GM21576 (cell line): ENCODE results near the gene INSRR.

Experiments used
- ATAC-seq: cut with Tn5 transposase; IDR thresholded peaks from one replicate; pipeline ENCODE4 v1.9.1; 2021; ENCODE audit warnings: mild to moderate bottlenecking, moderate library complexity; ENCODE audit not compliant: unreplicated experiment

INSRR gene

GRCh38 chr1:156858959-156859522 lies at the start of gene INSRR:
INSRR (minus strand) TSS chr1:156859117; CDS start chr1:156858621, 496 bp downstream.
- ATAC-seq, result no peak

- no peak for ATAC-seq
Observed at GRCh38 chr1:156908541-156908940, 49.6 kb upstream of the INSRR start.

GRCh38 chr1:156906206-156906906 lies 47.4 kb upstream of the INSRR start:
- no peak for ATAC-seq

- no peak for ATAC-seq
Observed at GRCh38 chr1:156905651-156906050, 46.7 kb upstream of the INSRR start.

GRCh38 chr1:156905176-156905575 lies 46.3 kb upstream of the INSRR start:
- no peak for ATAC-seq

GRCh38 chr1:156904187-156904959 lies 45.5 kb upstream of the INSRR start:
- ATAC-seq, result no peak

- no peak for ATAC-seq
Observed at GRCh38 chr1:156903328-156904091, 44.6 kb upstream of the INSRR start.

- ATAC-seq, result no peak
Observed at GRCh38 chr1:156901966-156902915, 43.3 kb upstream of the INSRR start.

- ATAC-seq, result no peak
Observed at GRCh38 chr1:156901590-156901900, 42.6 kb upstream of the INSRR start.

GRCh38 chr1:156900896-156901589 lies 42.1 kb upstream of the INSRR start:
- ATAC-seq, result no peak

- ATAC-seq, result no peak
Observed at GRCh38 chr1:156899956-156900718, 41.2 kb upstream of the INSRR start.

- ATAC-seq, result no peak
Observed at GRCh38 chr1:156898971-156899664, 40.2 kb upstream of the INSRR start.

- ATAC-seq, result no peak
Observed at GRCh38 chr1:156898161-156898566, 39.2 kb upstream of the INSRR start.

- no peak for ATAC-seq
Observed at GRCh38 chr1:156897078-156897825, 38.3 kb upstream of the INSRR start.

- no peak for ATAC-seq
Observed at GRCh38 chr1:156896490-156897033, 37.6 kb upstream of the INSRR start.

- ATAC-seq, result no peak
Observed at GRCh38 chr1:156895927-156896326, 37.0 kb upstream of the INSRR start.

- ATAC-seq, result no peak
Observed at GRCh38 chr1:156895455-156895812, 36.5 kb upstream of the INSRR start.
